ACHN (cell line): ENCODE measurements around the gene MYOD1.

Experiments used
- DNase-seq: peaks from one replicate; pipeline ENCODE4 v3.0.0-alpha.2; 2015
- in situ Hi-C: cut with HindIII; loops from 2 replicates; pipeline ENCODE4 v1.10.0; 2017; ENCODE audit warnings: low sequenced_read_pairs, low pct_ligation_motif_present, low pct_unique_long_range_greater_than_20kb

Gene MYOD1

GRCh38 chr11:17763703-17764102 is 44.3 kb downstream of the MYOD1 start:
- no peak for DNase-seq
- in situ Hi-C loops = no loop called here

DNA sequence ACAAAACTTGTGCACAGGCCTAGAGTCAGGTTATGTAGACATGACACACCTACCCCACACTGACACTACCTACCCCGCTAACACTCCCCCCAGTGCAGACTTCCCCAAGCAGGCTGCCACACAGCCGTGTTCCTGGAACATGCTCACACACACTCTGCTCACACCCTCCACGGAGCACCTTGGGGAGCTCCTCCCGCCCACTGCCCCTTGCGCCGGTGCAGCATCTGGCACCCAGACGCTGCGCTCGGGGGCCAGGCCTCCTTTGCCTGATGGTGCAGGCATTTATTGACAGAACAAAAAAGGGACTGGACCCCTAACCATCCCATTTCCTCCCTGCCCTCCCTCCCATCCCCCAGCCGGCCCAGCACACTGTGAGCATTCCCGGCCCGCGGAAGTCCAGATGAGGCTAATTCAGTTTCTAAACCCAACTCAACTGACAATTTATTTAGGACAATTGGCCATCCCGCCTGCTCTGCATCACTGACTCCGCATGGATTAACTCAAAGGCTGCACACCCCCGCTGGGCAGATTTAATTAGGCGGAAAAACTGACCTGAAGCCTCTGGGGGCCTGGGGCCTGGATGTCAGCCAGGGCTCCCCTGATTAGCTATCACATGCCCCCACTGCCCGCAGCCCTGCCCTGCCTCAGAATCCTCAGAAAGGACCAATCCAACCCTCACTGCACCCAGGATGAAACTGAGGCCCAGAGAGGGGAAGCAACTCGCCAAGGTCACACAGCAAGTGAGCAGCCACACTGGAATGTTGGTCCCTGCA is 45.3 kb downstream of the MYOD1 start:
- DNase-seq = no peak

DNA sequence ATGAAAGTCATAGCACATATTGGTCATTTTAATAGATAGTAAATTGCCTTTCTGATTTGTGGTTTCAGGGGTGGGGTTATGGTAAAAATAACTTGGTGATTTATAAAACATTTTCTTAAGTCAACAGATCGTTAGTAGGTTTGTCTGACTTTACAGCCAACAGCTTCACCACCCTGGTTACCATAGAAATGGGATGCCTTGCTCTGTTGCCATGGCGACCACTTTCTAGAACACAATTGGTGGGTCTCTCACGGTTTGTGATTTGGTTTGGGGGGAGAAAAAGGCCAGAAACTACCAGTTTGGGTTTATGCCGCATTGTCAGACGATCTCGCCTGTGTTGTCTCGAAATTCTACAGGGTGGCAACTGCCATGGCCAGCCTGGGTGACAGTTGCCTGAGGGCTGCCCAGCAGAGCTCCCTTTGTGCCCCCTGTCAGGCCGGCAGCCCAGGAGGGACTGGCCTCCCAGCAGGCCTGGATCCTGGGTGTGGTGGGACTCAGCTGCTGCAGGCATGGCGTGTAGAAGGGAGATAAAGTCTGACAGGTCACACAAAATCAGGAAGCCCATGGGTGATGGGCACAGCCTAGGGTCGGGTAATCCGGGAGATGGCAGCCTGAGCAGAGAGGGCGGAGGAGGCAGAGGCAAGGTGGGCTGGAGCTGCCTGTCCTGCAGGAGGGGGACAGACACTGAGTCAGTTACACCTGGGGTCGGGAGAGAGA is 46.1 kb downstream of the MYOD1 start:
- in situ Hi-C loops = no loop called here
- DNase-seq = no peak

More for the DNA sequence above, 45.3 kb downstream of the MYOD1 start:
- in situ Hi-C loops = no loop called here

DNA sequence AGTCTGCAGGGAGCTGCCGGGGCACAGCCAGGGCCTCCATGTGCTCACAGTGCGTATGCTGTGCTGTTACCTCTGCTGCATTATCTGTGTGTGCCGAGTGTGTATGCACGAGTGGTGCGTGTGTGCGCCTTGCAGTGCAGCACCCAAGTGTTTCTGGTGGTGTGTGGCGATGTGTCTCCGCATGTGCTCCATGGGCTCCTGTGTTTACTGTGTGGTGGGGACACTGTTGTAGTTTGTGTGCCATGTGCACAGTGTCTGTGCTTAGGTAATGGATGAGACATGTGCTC is 46.6 kb downstream of the MYOD1 start:
- no peak for DNase-seq
- in situ Hi-C loops = no loop called here

- DNase-seq = no peak
- in situ Hi-C loops = no loop called here
Measured at GRCh38 chr11:17766590-17766989, 47.2 kb downstream of the MYOD1 start.

DNA sequence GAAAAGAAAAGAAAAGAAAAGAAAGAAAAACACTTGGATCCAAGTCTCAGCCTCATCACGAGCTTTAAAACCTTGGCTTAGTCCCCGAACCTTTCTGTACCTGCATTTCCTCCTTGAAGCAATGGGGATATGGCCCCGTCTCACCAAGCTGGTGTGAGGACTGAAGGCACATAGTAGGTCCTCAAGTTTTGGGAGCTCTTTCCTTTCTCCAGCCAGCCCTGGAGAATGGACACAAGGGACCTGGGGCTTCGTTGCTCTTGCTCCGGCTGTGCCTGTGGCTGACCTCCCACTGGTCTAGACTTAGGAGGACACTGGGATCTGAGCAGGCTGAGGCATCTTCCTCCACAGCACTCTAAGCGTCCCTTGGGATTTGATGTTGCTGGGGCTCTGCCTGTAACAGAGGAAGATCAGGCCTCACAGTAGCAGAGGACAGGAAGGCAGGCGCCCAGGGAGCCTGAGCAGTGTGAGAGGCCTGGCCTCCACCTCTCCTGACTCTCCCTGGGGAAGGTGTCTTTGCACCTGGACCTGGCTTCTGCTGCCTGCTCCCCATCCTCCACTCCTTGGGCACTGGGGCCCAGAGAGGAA is 48.0 kb downstream of the MYOD1 start:
- no peak for DNase-seq
- in situ Hi-C loops = no loop called here

DNA sequence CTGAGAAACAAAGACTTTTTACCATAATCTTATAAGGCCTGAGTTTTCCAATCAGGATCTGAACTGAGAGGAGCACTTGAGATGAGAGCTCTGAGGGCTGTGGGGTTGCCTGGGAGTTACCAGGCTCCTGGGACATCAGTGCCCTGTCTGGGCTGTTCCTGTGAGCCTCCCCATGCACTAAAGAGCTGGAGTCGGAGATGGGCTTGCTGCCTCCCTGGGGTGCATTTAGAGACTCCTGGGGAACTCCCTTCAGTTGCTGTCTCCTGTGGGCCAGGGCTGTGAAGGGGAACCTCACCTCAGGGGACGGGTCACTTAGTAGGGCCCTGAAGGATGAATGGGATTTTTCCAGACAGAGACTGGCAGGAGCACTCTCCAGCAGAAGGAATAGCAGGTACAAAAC is 48.5 kb downstream of the MYOD1 start:
- in situ Hi-C loops = no loop called here
- DNase-seq = no peak

DNA sequence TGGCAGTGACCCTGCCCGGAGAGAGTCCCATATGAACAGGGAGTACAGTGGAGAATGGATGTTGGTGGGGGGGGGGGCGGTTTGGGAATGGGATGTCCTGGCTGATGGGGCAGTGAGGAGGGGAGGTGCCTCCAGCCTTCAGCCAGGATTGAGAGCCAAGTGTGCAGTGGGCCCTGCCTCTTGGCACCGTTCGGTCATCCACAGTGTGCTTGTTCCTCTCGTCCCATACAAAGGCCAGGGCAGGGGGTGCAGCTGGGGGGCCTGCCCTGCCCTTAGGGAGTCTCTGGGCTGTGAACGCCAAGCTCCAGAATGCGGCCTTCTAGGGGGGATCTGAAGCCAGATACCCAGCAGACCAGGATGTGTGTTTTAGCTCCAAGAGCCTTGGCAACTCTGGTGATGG is 49.2 kb downstream of the MYOD1 start:
- in situ Hi-C loops = no loop called here
- no peak for DNase-seq

GRCh38 chr11:17769218-17769617 is 49.8 kb downstream of the MYOD1 start:
- no peak for DNase-seq
- in situ Hi-C loops = no loop called here

GRCh38 chr11:17770048-17770652 is 50.8 kb downstream of the MYOD1 start:
- in situ Hi-C loops = no loop called here
- DNase-seq = no peak

- no peak for DNase-seq
- in situ Hi-C loops = no loop called here
Measured at GRCh38 chr11:17770917-17771316, 51.5 kb downstream of the MYOD1 start.

GRCh38 chr11:17771415-17771814 is 52.0 kb downstream of the MYOD1 start:
- in situ Hi-C loops = no loop called here
- DNase-seq = no peak
